ENCODE data around the gene RPL13.
"Not testable (repeated sequence)": the region's sequence is repeated elsewhere in the genome, so short reads cannot be mapped to it uniquely, and the experiment has no call there.

Gene RPL13

DNA sequence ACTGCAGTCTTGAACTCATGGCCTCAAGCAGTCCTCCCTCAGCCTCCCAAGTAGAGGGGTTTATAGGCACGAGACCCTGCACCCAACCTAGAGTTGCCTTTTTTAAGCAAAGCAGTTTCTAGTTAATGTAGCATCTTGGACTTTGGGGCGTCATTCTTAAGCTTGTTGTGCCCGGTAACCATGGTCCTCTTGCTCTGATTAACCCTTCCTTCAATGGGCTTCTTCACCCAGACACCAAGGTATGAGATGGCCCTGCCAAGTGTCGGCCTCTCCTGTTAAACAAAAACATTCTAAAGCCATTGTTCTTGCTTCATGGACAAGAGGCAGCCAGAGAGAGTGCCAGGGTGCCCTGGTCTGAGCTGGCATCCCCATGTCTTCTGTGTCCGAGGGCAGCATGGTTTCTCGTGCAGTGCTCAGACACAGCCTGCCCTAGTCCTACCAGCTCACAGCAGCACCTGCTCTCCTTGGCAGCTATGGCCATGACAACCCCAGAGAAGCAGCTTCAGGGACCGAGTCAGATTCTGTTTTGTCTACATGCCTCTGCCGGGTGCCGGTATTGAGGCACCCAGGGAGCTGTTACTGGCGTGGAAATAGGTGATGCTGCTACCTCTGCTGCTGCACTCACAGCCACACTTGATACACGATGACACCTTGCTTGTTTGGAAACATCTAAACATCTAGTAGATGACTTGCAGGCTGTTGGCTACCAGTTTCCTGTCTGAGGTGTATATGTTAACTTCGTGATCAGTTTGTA, 3.3 kb downstream of the RPL13 start:
- no peak for DNase-seq (ENCODE audit: low spot score)

DNA sequence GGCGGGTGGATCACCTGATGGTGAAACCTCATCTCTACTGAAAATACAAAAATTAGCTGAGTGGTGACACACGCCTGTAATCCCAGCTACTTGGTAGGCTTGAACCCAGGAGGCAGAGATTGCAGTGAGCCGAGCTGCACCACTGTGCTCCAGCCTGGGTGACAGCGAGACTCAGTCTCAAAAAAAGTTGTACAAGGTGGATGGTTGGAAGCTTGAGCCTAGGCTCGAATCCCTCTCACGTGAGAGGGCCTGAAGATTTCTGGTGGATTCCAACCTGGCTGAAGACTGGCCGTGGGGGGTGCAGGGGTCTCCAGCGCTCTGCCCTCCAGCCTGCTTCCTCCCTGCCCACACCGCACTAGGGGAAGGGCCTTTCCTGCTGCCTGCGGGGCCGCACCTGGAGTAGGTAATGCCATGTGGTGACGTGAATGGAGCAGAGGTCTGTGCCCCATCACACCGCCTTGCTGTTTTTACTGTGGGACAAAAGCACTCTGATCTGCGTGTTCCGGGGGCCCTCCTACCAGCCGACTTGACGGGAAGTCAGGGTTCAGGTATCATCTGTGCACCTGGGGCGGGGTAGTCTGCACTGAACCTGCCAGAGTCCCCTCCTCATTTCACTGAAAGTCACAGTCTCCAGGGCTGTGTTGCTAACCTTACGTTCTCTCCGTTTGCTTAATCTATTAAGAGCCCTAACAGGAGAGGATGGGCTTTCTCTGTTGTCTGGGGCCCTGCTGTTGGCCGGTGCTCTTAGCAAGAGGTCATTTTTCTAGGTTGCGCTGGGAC, 4.2 kb downstream of the RPL13 start:
- peak; percentile 46 for DNase-seq (ENCODE audit: low spot score)

DNA sequence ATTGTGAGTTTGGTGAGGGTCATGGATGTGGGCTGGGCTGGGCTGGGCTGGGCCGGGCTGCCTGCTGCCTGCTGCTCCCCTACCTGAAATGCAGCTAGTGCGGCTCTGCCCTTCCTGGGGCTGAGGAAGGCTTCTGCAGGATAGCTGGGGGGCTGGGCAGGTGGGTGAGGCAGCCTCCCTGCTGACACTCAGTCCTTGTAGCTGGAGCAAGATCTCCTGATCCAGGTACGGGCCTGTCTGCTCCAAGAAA, 4.7 kb downstream of the RPL13 start:
- DNase-seq (ENCODE audit: low spot score), result no peak

DNA sequence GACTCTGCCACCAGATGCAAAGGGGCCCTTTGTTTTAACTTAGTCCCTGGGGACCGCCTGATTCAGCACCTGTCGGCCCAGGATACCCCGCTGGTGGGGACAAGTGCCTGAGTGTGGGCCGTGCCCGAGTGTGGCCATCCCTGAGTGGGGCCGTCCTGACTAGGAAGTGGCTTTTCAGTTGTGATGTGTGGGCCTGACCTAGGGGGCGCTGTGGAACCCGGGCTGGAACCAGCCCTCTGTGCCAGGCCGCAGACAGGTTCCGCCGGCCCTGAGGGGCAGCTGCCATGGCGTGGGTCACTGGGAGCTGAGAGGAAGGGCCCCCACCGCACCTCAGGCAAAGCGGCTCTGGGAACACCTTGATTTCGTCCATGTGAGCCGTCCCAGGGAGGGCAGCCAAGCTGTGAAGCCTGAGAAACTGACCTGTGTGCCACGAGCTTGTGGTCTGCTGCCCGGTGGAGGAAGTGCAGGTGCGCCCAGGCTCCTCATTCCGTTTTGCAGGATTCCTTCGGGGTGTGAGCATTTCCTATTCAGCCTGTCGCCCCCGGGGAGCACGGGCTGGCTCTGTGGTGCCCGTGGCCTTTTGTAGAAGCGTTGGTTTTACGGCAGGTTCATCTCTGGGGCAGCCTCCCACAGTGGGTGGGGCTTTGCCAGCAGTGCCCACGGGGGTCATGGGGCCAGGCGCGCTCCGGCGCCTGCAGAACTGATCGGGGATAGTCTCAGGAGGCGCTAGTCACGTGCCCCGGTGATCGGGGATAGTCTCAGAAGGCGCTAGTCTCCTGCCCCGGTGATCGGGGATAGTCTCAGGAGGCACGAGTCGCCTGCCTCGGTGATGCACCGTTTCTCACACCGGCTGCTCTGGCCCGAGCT, 5.3 kb downstream of the RPL13 start:
- peak; percentile 68 for DNase-seq (ENCODE audit: low spot score)

DNA sequence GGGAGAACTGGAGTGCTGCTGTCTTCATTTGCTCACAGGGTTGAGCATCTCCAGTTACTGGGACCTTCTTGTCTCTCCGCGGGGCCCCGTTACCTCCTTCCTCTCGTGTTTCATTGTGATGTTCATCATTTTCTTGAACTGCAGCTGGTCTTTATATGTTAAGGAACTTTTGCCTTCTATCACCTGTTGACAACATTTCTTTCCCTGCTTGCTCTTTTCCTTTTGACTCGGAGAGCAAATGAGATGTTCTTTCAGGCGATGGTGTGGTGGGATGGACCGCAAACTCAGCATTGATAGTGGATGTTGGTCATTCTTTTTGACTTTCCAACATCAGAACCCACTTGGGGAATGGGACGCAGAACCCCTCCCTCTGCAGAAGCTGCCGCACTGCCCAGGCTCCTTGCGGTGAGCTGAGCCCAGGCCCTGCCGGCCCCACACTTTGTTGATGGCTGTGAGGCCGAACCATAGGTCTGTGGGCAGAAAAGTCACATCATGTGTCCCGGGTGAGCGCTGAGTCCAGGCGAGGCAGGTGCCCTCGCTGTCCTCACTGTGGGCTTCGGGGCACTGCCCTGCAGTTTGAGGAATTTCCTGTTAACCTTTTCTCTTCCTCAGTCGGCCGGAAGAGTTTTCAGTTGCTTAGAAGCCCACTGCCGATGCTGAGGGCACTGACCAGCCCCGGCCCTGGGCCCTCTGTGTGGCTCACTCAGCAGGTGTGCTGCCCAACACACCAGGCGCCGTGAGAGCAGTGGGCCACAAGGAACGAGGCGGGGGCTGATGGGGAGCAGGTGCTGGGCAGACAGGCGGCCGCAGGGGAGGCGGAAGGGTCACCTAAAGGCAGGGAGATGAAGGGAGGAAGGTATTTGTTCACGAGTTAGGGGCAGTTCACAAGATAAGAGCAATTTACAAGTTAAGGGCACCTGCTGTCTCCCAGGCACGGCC, 7.4 kb downstream of the RPL13 start:
- DNase-seq (ENCODE audit: low spot score), result no peak

DNA sequence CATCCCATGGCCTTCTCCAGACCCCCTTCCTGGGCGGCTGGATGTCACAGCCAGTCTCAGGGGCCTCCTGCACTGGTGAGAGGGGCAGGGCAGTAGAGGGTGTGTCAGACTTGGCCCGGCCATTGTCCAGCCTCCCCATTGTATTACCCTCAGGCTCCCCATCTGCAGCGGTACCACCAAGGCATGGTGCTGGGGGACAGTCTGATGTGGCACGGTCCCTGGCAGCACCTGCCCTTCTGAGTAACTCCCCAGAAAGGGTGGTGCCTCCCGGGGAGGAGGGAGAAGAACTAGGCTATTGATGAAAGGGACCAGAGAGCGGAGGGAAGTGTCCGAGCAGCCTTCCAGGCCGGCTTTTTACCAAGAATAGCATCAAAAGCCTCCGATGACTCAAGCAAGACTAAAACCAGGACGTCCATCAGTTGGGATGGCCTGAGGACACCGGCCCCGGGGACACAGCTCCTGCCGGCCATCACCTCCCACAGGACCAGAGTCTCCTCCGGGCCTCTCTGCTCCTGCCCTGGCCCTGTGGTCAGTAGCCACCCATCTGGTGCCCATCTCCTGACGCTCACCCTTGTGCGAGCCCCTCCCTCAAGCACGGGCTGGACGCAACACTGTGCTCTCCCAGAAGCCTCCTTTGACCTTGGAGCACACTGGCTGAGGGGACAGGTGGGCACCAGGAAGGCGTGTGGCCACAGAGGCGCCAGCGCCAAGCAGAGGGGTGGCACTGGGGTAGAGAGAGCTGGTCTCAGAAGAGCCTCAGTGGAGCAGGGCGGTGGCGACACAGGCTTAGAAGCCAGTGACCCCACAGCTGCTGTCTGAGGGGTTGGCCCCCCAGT, 9.2 kb downstream of the RPL13 start:
- DNase-seq (ENCODE audit: low spot score), result no peak

DNA sequence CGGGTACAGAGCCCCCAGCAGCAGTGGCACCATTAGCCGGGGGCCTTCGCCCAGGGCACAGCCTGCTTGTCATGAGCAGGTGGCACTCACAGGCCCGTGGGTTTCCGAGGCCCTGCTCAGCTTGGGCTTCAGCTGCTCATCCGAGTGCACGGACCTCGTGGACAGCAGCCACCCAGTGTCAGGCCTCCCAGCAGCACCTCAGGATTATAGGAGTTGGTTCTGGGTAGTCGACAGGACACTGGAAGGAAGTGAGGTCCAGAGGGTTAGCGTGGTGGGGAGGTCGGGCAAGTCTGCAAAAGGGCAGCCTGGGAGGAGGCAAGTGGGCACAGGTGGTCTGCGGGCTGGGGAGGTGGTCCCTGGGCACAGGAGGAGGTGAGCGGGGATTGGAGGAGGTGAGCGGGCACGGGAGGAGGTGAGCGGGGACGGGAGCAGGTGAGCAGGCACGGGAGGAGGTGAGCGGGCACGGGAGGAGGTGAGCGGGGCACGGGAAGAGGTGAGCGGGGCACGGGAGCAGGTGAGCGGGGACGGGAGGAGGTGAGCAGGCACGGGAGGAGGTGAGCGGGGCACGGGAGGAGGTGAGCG, 10.0 kb downstream of the RPL13 start:
- no peak for DNase-seq (ENCODE audit: low spot score)

DNA sequence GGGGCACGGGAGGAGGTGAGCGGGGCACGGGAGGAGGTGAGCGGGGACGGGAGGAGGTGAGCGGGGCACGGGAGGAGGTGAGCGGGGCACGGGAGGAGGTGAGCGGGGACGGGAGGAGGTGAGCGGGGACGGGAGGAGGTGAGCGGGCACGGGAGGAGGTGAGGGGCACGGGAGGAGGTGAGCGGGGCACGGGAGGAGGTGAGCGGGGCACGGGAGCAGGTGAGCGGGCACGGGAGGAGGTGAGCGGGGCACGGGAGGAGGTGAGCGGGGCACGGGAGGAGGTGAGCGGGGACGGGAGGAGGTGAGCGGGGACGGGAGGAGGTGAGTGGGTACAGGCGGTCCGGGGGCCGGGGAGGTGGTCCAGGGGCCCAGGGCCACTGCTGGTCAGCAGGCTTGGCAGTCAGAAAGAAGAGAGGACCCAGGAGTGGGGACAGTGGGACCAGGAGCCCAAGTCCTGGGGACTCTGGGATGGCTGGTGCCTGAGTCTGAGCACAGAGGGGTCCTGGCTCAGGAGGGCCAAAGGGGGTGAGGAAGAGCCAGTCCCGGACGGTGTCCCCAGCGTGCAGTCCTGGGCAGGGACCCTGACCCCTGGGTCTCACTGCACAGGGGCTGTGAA, 10.6 kb downstream of the RPL13 start:
- not testable (repeated sequence) for DNase-seq (ENCODE audit: low spot score)

DNA sequence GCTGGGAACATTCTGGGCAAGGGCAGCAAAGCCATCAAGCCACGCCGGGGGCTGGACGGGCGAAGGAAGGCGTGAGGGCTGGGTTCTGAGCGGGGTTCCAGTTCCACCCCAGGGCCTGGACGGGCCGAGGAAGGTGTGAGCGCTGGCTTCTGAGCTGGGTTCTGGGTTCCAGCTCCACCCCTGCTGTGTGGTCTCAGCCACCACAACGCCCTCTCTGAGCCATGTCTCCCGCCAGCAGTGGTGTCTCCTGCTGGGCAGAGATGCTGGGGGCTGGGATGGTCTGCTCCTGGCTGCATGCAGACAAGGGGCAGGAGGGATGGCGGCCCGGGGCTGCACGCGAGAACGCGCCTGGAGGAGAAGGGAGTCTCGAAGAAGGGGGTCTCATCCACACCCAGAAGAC, 11.2 kb downstream of the RPL13 start:
- no peak for DNase-seq (ENCODE audit: low spot score)

DNA sequence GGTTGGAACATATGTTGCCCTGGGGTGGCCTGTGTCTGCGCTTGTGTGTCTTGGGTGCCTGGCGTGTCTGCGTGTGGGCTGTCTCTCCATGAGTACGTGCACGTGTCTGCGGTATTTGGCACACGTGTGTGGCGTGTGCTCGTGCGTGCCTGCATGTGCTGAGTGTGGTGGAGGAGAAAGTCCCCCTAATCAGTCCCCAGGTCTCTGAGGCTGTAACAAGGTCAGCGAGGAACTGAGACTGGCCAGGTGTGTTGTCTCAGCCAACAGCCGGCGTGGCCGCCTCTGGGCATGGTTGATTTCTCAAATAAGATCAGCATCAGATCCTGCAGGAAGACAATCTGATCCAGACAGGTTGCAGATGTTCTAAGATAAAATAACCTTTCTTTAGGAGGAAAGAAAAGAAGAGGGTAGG, 11.6 kb downstream of the RPL13 start:
- no peak for DNase-seq (ENCODE audit: low spot score)

DNA sequence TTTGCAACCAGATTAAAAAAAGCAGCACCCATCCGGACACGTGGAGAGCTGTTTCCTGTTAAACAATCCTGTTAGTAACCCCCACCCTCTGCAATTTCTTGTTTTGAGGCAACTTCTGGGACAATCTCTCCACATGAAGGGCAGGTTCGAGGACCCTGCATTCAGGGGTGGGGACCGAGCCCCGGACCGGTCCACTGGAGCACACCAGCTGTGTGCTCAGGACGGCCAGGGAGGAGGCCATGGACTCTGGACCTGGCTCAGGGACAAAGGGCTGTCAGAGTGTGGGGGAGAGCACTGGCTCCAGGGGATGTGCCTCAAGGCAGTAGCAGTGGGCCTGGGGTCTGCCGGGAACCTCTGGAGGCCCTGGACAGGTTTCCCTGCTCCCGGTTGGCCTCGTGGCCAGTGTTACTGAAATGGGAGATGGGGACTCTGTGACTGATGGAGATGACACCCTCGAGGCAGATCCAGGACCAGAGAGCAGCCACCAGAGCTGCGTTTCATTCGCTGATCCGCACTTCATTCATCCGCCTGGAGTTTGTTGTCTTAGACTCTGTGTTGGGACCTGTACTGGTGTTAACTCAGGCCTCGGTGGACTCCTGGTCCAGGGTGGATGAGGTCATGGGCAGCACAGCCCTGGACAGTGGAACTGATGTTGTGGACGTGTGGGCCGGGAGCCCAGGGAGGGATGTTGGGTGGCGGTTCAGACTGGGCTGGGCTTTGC, 12.2 kb downstream of the RPL13 start:
- DNase-seq (ENCODE audit: low spot score), result no peak

DNA sequence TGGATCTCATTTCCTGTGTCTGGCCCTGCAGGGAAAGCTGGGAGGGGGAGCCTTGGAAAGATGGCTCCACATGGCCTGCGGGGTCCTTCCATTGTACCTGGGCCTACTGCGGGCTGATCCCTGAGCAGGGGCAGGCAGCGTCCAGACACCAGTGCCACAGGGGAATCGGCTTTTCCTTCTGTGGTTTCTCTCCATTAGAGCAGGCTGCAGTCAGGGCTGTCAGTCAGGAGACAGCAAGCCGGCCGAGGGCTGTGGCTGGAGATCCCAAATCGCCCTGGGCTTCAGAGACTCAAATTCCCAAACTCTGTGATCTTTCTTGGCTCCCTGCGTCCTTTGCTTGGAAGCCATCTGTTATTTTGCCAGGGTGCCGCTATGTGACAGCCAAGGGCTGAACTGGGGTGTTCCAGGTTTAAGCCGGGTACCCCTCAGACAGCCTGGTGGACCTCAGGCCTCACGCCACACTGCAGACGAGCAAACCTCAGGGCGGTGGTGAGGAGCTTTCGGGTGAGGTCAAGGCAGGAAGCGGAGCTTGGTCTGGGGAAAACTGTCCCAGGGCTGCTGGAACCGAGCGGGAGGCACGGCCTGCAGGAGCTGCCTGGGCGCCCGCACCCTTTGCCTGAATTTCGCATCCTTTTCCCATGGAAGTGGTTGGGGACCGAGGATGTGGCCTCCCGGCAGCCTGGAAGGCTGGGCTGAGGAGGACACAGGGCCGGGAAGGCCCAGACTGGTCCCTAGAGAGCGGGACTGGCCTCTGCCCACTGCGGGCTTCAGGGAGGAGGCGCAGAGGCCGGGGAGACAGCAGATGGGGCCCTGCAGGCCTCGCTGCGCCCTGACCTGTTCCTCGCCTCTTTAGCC, 13.6 kb downstream of the RPL13 start:
- DNase-seq (ENCODE audit: low spot score), result no peak

DNA sequence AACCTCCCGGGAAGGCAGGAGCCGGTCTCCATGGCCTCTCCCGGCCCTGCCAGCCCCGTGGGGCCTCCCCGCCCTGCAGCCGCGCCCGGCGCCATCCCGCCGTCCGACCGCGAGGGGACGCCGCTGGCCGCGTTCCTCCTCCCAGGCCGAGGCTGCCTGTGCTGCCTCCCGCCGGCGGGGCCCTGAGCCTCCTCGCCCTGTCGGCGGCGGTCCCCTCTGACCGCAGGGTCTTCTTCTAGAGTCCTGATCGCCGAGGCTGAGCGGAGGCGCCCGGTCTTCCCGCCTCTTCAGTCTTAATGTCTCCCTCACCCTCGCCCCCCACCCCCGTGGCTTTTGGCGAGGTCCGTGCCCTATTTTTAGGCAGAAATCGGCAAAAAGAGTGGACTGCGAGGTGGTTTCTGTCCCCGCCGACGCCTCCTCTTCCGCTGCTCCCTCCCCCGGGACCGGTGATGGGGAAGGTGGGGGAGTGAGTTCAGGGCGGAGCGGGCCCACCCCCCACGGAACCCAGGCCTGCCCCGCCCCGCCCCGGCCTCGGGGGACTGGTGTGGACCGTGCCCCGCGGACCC, 14.3 kb downstream of the RPL13 start:
- DNase-seq (ENCODE audit: low spot score), result peak; percentile 80

DNA sequence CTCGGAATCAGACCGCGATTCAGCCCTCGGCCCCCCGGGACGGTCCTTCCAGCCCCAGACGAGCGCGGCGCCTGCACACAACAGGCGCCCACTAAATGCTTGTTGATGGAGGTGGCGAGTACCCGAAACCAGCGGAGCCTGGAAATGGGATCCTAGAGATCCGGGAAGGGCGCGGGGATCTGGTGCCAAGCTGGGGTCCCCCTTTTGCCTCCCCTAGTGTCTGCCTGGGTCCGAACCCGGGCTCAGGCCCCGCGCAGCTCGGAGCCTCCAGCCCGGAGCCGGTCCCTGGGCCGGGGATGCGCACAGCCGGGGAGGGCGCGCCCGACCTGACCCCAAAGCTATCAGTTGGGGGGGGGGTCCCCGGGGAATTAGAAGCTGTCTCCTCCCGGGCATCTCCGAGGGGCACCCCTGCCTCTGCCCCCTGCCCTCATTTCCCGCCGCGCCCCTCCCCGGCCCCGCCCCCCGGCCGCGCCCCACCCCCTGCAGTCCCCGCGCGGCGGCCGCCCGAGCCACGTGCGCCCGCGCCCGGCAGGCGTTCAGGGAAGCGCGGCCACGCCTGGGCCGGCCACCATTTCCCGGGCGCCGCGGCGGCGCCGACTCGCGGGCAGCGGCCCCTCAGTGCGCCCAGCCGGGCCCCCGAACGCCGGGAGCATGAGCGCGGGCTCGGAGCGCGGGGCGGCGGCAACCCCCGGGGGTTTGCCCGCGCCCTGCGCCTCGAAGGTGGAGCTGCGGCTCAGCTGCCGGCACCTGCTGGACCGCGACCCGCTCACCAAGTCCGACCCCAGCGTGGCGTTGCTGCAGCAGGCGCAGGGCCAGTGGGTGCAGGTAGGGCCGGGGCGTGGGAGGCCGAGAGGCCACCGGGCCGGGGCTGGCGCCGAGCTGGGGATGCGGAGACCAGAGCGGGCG, 15.0 kb downstream of the RPL13 start, which contains the start of gene CPNE7:
Gene CPNE7, plus strand, starts transcription at position 512 of the 906 bp plus-strand sequence. Its CDS starts 140 bp downstream, at position 652.
- DNase-seq (ENCODE audit: low spot score), result no peak

DNA sequence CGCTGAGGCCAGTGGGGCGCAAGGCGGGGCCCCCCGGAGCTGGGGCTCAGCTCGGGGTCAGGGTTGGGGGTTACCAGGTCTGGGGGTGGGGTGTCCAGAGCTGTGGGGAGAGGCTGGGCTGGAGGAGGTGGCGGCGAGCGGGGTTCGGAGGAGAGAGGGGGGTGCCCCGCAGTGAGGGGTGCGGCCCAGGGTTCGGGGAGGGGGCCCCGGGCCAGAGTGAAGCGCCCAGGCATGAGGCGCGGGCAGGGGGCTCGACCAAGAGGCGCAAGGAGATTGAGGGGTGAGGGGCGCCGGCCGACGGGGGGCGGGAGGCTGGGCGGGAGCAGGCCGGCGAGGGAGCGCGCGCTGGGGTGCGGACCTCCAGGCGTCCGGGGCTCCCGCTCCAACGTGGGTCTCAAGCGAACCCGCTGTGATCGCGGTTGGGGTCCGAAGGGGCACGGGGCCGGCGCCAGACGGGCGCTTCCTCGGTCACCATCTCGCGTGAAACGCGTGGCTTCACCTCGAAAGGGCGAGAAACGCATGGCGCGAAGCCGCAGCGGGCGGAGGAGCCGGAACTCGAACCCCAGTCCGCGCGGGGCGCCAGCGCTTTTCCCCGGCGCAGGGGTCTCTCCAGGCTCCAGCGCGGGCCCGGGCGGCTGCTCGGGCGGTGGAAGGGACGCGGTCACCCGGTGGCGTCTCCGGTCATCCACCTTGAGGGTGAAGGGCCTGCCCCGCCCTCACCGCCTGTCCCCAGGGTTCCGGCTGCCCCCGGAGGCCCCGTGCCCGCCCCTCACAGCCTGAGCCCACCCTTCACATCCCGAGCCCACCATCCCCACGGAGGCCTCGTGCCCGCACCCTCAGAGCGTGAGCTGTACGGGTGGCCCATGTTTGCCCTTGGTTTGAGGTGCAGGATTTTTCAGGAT, 15.9 kb downstream of the RPL13 start:
- no peak for DNase-seq (ENCODE audit: low spot score)
